WTC11 (cell line): Measurements from ENCODE around the gene LFNG.

Experiments
- ELF4 ChIP-seq: sonication (generic); formaldehyde crosslinking; IDR thresholded peaks from 2 replicates; pipeline ENCODE4 v1.8.1; 2022; ENCODE audit warnings: low read depth, mild to moderate bottlenecking, moderate library complexity, missing genetic modification reagents
- ESRRA ChIP-seq: sonication (generic); formaldehyde crosslinking; IDR thresholded peaks from 2 replicates; pipeline ENCODE4 v1.8.1; 2022; ENCODE audit warnings: mild to moderate bottlenecking, missing genetic modification reagents, borderline replicate concordance
- NR1H2 ChIP-seq: sonication (generic); formaldehyde crosslinking; IDR thresholded peaks from 2 replicates; pipeline ENCODE4 v1.9.0; 2021; ENCODE audit warnings: mild to moderate bottlenecking, moderate library complexity, missing genetic modification reagents
- NR2C2 ChIP-seq: sonication (generic); formaldehyde crosslinking; IDR thresholded peaks from 2 replicates; pipeline ENCODE4 v1.8.0; 2022; ENCODE audit warnings: mild to moderate bottlenecking, missing genetic modification reagents
- NR3C1 ChIP-seq: sonication (generic); formaldehyde crosslinking; conservative IDR thresholded peaks from 2 replicates; pipeline ENCODE4 v1.8.1; 2023; ENCODE audit warnings: low read depth, mild to moderate bottlenecking, missing genetic modification reagents
- SP1 ChIP-seq: sonication (generic); formaldehyde crosslinking; conservative IDR thresholded peaks from 2 replicates; pipeline ENCODE4 v1.8.1; 2022; ENCODE audit warnings: missing genetic modification reagents
- TEAD4 ChIP-seq: sonication (generic); formaldehyde crosslinking; IDR thresholded peaks from 2 replicates; pipeline ENCODE4 v1.8.0; 2022; ENCODE audit warnings: mild to moderate bottlenecking, missing genetic modification reagents
- ZNF671 ChIP-seq: fragments of 250-450 bp; sonication (Bioruptor Pico); IDR thresholded peaks from 2 replicates; pipeline ENCODE4 v1.8.0; 2021; ENCODE audit warnings: mild to moderate bottlenecking
- TF ChIP-seq, protein P1 (sequence below): sonication (generic); formaldehyde crosslinking; IDR thresholded peaks from 2 replicates; pipeline ENCODE4 v1.8.1; 2023; ENCODE audit warnings: mild to moderate bottlenecking, missing genetic modification reagents, borderline replicate concordance
- TF ChIP-seq, protein P2 (sequence below): fragments of 200-600 bp; IDR thresholded peaks from 2 replicates; pipeline ENCODE4 v1.8.0; 2022; ENCODE audit warnings: antibody characterized with exemption
- TF ChIP-seq, protein P3 (sequence below): sonication (generic); formaldehyde crosslinking; IDR thresholded peaks from 2 replicates; pipeline ENCODE4 v1.8.1; 2022; ENCODE audit warnings: missing genetic modification reagents, borderline replicate concordance
- TF ChIP-seq, protein P4 (sequence below): sonication (generic); formaldehyde crosslinking; IDR thresholded peaks from 2 replicates; pipeline ENCODE4 v1.8.1; 2023; ENCODE audit warnings: mild to moderate bottlenecking, missing genetic modification reagents

DNA sequence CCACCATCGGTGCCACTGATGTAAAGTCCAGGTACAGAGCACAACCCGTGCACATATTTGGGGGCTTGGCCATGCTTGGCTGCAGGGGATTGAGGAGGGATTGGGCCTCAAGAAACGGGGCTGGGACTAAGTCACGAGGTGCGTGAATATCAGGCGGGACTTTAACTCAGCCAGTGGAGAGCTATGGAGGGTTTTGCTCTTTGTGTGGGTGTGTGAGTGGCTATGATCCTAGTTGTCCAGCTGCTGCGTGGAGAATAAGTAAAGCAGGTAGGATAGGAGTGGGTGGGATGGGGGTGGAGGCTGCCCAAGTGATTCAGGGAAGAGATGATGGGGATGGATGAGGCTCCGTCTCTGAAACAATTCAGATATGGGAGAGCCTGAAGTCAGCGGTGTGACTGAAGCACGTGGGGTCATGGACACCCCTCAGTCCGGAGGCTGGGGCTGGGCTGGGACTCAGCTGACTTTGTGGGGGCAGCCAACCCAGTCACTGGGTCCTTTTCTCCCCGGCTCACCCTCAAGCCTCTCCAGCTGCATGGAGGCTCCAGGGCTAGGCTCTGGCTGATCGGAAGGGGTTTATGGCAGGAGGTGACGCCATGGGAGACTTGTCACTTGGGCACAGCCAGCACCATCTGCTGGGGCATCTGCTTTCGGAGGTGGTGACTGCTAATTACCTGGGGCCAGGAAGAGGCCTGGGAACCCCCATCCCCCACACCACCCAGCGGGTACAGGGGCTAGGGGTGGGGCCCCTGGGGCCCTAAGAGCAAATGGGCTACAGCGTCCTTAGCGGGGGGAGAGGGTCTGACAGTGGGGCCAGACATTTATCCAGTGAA is 1.7 kb upstream of the LFNG start:
- TF ChIP-seq NR1H2 (CRISPR knock-in tag) (no peak), ZNF671 (CRISPR knock-in tag) (no peak), SP1 (CRISPR knock-in tag) (no peak), TEAD4 (no peak), NR2C2 (CRISPR knock-in tag) (no peak), ESRRA (no peak), NR3C1 (CRISPR knock-in tag) (no peak), ELF4 (no peak)
- TF ChIP-seq, protein P1, sequence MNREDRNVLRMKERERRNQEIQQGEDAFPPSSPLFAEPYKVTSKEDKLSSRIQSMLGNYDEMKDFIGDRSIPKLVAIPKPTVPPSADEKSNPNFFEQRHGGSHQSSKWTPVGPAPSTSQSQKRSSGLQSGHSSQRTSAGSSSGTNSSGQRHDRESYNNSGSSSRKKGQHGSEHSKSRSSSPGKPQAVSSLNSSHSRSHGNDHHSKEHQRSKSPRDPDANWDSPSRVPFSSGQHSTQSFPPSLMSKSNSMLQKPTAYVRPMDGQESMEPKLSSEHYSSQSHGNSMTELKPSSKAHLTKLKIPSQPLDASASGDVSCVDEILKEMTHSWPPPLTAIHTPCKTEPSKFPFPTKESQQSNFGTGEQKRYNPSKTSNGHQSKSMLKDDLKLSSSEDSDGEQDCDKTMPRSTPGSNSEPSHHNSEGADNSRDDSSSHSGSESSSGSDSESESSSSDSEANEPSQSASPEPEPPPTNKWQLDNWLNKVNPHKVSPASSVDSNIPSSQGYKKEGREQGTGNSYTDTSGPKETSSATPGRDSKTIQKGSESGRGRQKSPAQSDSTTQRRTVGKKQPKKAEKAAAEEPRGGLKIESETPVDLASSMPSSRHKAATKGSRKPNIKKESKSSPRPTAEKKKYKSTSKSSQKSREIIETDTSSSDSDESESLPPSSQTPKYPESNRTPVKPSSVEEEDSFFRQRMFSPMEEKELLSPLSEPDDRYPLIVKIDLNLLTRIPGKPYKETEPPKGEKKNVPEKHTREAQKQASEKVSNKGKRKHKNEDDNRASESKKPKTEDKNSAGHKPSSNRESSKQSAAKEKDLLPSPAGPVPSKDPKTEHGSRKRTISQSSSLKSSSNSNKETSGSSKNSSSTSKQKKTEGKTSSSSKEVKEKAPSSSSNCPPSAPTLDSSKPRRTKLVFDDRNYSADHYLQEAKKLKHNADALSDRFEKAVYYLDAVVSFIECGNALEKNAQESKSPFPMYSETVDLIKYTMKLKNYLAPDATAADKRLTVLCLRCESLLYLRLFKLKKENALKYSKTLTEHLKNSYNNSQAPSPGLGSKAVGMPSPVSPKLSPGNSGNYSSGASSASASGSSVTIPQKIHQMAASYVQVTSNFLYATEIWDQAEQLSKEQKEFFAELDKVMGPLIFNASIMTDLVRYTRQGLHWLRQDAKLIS = no peak
- TF ChIP-seq, protein P2, sequence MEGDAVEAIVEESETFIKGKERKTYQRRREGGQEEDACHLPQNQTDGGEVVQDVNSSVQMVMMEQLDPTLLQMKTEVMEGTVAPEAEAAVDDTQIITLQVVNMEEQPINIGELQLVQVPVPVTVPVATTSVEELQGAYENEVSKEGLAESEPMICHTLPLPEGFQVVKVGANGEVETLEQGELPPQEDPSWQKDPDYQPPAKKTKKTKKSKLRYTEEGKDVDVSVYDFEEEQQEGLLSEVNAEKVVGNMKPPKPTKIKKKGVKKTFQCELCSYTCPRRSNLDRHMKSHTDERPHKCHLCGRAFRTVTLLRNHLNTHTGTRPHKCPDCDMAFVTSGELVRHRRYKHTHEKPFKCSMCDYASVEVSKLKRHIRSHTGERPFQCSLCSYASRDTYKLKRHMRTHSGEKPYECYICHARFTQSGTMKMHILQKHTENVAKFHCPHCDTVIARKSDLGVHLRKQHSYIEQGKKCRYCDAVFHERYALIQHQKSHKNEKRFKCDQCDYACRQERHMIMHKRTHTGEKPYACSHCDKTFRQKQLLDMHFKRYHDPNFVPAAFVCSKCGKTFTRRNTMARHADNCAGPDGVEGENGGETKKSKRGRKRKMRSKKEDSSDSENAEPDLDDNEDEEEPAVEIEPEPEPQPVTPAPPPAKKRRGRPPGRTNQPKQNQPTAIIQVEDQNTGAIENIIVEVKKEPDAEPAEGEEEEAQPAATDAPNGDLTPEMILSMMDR = no peak
- TF ChIP-seq, protein P3, sequence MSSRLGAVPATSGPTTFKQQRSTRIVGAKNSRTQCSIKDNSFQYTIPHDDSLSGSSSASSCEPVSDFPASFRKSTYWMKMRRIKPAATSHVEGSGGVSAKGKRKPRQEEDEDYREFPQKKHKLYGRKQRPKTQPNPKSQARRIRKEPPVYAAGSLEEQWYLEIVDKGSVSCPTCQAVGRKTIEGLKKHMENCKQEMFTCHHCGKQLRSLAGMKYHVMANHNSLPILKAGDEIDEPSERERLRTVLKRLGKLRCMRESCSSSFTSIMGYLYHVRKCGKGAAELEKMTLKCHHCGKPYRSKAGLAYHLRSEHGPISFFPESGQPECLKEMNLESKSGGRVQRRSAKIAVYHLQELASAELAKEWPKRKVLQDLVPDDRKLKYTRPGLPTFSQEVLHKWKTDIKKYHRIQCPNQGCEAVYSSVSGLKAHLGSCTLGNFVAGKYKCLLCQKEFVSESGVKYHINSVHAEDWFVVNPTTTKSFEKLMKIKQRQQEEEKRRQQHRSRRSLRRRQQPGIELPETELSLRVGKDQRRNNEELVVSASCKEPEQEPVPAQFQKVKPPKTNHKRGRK (CRISPR knock-in tag) = no peak
- TF ChIP-seq, protein P4, sequence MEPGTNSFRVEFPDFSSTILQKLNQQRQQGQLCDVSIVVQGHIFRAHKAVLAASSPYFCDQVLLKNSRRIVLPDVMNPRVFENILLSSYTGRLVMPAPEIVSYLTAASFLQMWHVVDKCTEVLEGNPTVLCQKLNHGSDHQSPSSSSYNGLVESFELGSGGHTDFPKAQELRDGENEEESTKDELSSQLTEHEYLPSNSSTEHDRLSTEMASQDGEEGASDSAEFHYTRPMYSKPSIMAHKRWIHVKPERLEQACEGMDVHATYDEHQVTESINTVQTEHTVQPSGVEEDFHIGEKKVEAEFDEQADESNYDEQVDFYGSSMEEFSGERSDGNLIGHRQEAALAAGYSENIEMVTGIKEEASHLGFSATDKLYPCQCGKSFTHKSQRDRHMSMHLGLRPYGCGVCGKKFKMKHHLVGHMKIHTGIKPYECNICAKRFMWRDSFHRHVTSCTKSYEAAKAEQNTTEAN (CRISPR knock-in tag) = no peak
